Measurements from ENCODE around the gene SLC16A8. TPM values are rescaled to one million over a fixed set of nuclear protein-coding genes. Genes with fewer than 3 reads are reported as not detected.
A peak's percentile ranks its signal among the peaks of the same experiment; 100 is the strongest.

Gene SLC16A8
- total RNA-seq, 4 donors from 2014 or later = not detected

GRCh38 chr22:38067028-38067415 lies 17.0 kb downstream of the SLC16A8 start:
- peaks cover 0 to 97% of the 10 kb centered on the region in 2 donors for H3K36me3 ChIP-seq
- WGBS, 2 donors (ENCODE audit: low coverage in 1 of 2) = 58 to 86% methylated on average over 4 to 5 of the region's 8 CpGs
- TF ChIP-seq POLR2AphosphoS5 (IDR thresholded peaks at IDR 0.05) (no peak), CTCF (IDR thresholded peaks at IDR 0.05) (no peak), POLR2A (IDR thresholded peaks at IDR 0.05) (no peak), EP300 (IDR thresholded peaks at IDR 0.05) (no peak)
- H3K9me3 ChIP-seq = no peaks in the 10 kb centered on the region
- no peak for ATAC-seq
- peaks cover 0 to 59% (median 18%) of the 10 kb centered on the region in 3 donors for H3K4me1 ChIP-seq
- H3K4me3 ChIP-seq = no peak overlapping the region
- peak overlapping the region in 1 of 4 donors; percentile 78 for H3K27ac ChIP-seq
- H3K27me3 ChIP-seq = no peaks in the 10 kb centered on the region

GRCh38 chr22:38066381-38067027 lies 17.5 kb downstream of the SLC16A8 start:
- 89% methylated on average over 5 of the region's 13 CpGs; no CpG with 5 or more reads in 1 of the 2 donors for WGBS, 2 donors (ENCODE audit: low coverage in 1 of 2)
- no peak for ATAC-seq
- peaks cover 0 to 95% of the 10 kb centered on the region in 2 donors for H3K36me3 ChIP-seq
- peak overlapping the region in 1 of 4 donors; percentile 78 for H3K27ac ChIP-seq
- no peaks in the 10 kb centered on the region for H3K9me3 ChIP-seq
- TF ChIP-seq POLR2A (IDR thresholded peaks at IDR 0.05) (no peak), EP300 (IDR thresholded peaks at IDR 0.05) (no peak), POLR2AphosphoS5 (IDR thresholded peaks at IDR 0.05) (no peak), CTCF (IDR thresholded peaks at IDR 0.05) (no peak)
- H3K4me3 ChIP-seq = no peak overlapping the region
- peaks cover 0 to 59% (median 18%) of the 10 kb centered on the region in 3 donors for H3K4me1 ChIP-seq
- H3K27me3 ChIP-seq = no peaks in the 10 kb centered on the region

- Histone ChIP-seq H3K4me1 (peaks cover 0 to 52% (median 18%) of the 10 kb centered on the region in 3 donors), H3K36me3 (peaks cover 0 to 95% of the 10 kb centered on the region in 2 donors), H3K27me3 (no peaks in the 10 kb centered on the region), H3K27ac (no peak overlapping the region), H3K9me3 (no peaks in the 10 kb centered on the region), H3K4me3 (no peak overlapping the region)
- ATAC-seq = no peak
- no peak for TF ChIP-seq CTCF (IDR thresholded peaks at IDR 0.05)
- no peak for TF ChIP-seq POLR2AphosphoS5 (IDR thresholded peaks at IDR 0.05)
- TF ChIP-seq POLR2A (IDR thresholded peaks at IDR 0.05) = no peak
- no peak for TF ChIP-seq EP300 (IDR thresholded peaks at IDR 0.05)
- WGBS, 2 donors (ENCODE audit: low coverage in 1 of 2) = 100% methylated on average over 1 of the region's 8 CpGs; no CpG with 5 or more reads in 1 of the 2 donors
Measured at GRCh38 chr22:38065539-38065938, 18.4 kb downstream of the SLC16A8 start.

GRCh38 chr22:38062791-38063190 lies 21.2 kb downstream of the SLC16A8 start:
- WGBS, 2 donors (ENCODE audit: low coverage in 1 of 2) = 56 to 69% methylated on average over 4 to 6 of the region's 6 CpGs
- Histone ChIP-seq H3K4me3 (no peak overlapping the region), H3K4me1 (peaks cover 0 to 30% (median under 1%) of the 10 kb centered on the region in 3 donors), H3K9me3 (no peaks in the 10 kb centered on the region), H3K27me3 (no peaks in the 10 kb centered on the region), H3K36me3 (peaks cover 0 to 88% of the 10 kb centered on the region in 2 donors), H3K27ac (peak overlapping the region in 3 of 4 donors; percentile 46 to 72 (median 71))
- ATAC-seq = peak; percentile 59
- TF ChIP-seq POLR2AphosphoS5 (IDR thresholded peaks at IDR 0.05) (peak; percentile 32), CTCF (IDR thresholded peaks at IDR 0.05) (no peak)

Data from gastroesophageal sphincter (tissue), 4 donors.